KMS-11 (cell line): Measurements from ENCODE around the gene LETM1.
A peak's percentile ranks its signal among the peaks of the same experiment; 100 is the strongest.

Experiments used
- H2AFZ ChIP-seq: fragments of 200-600 bp; sonication (generic); 2 replicates; pipeline ENCODE4 v1.6.1; 2016; ENCODE audit warnings: antibody characterized with exemption, mixed run types, low read depth
- H3K27ac ChIP-seq: fragments of 200-600 bp; sonication (generic); 2 replicates; pipeline ENCODE4 v1.6.1; 2016; ENCODE audit warnings: mild to moderate bottlenecking, mixed run types
- H3K27me3 ChIP-seq: fragments of 200-600 bp; sonication (generic); 2 replicates; pipeline ENCODE4 v1.6.1; 2017; ENCODE audit warnings: mild to moderate bottlenecking, low read depth, mixed run types, moderate library complexity; ENCODE audit not compliant: insufficient read depth
- H3K36me3 ChIP-seq: fragments of 200-600 bp; sonication (generic); 2 replicates; pipeline ENCODE4 v1.6.1; 2017; ENCODE audit warnings: mild to moderate bottlenecking, mixed run types; ENCODE audit not compliant: insufficient read depth
- H3K4me1 ChIP-seq: fragments of 200-600 bp; sonication (generic); 2 replicates; pipeline ENCODE4 v1.6.1; 2016; ENCODE audit warnings: mild to moderate bottlenecking, low read depth, mixed run types; ENCODE audit not compliant: poor library complexity, severe bottlenecking
- H3K4me2 ChIP-seq: fragments of 200-600 bp; sonication (generic); 2 replicates; pipeline ENCODE4 v1.7.0; 2016; ENCODE audit warnings: mild to moderate bottlenecking, mixed run types
- H3K4me3 ChIP-seq: fragments of 200-600 bp; sonication (generic); IDR thresholded peaks from 2 replicates; pipeline ENCODE4 v1.6.1; 2017; ENCODE audit warnings: low read depth, low read length, mixed read lengths; ENCODE audit not compliant: insufficient read depth
- H3K79me2 ChIP-seq: fragments of 200-600 bp; sonication (generic); 2 replicates; pipeline ENCODE4 v1.6.1; 2016; ENCODE audit warnings: low read depth, mixed run types; ENCODE audit not compliant: insufficient read depth
- H3K9ac ChIP-seq: fragments of 200-600 bp; sonication (generic); 2 replicates; pipeline ENCODE4 v1.6.1; 2016; ENCODE audit warnings: mild to moderate bottlenecking, mixed run types
- H4K20me1 ChIP-seq: fragments of 200-600 bp; sonication (generic); 2 replicates; pipeline ENCODE4 v1.6.1; 2016; ENCODE audit warnings: mild to moderate bottlenecking, mixed run types; ENCODE audit not compliant: insufficient read depth
- TF ChIP-seq, protein P1 (sequence below): fragments of 200-600 bp; sonication (generic); conservative IDR thresholded peaks from 2 replicates; pipeline ENCODE4 v1.6.1; 2017; ENCODE audit warnings: low read depth, mild to moderate bottlenecking, antibody characterized with exemption, low read length, moderate library complexity, mixed read lengths

The LETM1 gene

DNA sequence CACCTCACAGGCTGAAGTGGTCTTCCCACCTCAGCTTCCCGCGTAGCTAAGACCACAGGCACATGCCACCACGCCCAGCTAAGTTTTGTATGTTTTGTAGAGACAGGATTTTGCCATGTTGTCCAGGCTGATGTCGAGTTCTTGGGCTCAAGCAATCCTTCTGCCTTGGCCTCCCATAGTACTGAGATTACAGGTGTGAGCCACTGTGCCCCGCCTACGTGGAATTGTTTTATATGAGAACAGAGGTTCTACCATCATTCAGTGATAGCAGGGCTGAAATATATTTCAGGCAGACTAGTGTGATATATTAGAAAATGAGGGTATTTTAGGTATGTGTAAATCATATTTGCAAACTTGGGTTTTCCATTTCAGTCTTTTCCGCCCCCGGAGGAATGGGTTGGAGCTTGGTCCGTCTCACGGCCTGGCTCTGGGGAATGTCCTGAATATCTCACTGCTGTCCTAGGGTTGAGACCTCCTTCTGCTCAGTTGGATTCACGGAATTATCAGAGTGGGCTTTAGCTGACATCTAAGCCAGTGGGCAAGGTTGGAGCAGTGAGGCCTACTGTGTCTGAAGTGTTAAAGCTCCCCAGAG lies 35.1 kb upstream of the LETM1 start:
- Histone ChIP-seq H3K4me3 (no peak overlapping the region), H3K27ac (no peak overlapping the region), H3K79me2 (peaks cover 100% of the 10 kb centered on the region), H3K27me3 (no peaks in the 10 kb centered on the region), H4K20me1 (peaks cover 58% of the 10 kb centered on the region), H2AFZ (no peak overlapping the region), H3K4me2 (no peak overlapping the region), H3K36me3 (no peaks in the 10 kb centered on the region), H3K4me1 (peaks cover 80% of the 10 kb centered on the region), H3K9ac (no peak overlapping the region)
- TF ChIP-seq, protein P1, sequence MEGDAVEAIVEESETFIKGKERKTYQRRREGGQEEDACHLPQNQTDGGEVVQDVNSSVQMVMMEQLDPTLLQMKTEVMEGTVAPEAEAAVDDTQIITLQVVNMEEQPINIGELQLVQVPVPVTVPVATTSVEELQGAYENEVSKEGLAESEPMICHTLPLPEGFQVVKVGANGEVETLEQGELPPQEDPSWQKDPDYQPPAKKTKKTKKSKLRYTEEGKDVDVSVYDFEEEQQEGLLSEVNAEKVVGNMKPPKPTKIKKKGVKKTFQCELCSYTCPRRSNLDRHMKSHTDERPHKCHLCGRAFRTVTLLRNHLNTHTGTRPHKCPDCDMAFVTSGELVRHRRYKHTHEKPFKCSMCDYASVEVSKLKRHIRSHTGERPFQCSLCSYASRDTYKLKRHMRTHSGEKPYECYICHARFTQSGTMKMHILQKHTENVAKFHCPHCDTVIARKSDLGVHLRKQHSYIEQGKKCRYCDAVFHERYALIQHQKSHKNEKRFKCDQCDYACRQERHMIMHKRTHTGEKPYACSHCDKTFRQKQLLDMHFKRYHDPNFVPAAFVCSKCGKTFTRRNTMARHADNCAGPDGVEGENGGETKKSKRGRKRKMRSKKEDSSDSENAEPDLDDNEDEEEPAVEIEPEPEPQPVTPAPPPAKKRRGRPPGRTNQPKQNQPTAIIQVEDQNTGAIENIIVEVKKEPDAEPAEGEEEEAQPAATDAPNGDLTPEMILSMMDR, result no peak

DNA sequence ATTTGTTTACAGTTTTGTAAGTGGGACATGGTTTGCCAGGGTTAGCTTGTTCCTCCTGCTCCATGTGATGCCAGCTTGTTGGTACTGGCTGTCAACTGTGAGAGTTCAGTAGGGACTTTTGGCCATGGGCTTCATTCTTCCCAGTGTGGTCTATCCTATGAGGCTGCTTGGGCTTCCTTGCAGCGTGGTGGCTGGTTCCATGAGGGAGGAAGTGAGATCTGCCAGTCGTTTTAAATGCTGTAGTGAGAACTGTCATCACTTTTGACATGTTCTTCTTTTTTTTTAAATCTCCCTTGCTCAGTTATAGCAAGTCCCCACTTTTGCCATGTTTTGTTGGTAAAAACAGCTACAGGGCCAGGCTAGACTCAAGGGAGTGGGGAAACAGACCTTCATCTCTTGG lies 31.1 kb upstream of the LETM1 start:
- Histone ChIP-seq H3K27me3 (no peaks in the 10 kb centered on the region), H3K36me3 (no peaks in the 10 kb centered on the region), H3K9ac (no peak overlapping the region), H3K4me2 (no peak overlapping the region), H3K79me2 (peaks cover 100% of the 10 kb centered on the region), H2AFZ (no peak overlapping the region), H3K4me1 (peaks cover 71% of the 10 kb centered on the region), H4K20me1 (peaks cover 44% of the 10 kb centered on the region), H3K4me3 (no peak overlapping the region), H3K27ac (no peak overlapping the region)
- TF ChIP-seq, protein P1, result no peak

DNA sequence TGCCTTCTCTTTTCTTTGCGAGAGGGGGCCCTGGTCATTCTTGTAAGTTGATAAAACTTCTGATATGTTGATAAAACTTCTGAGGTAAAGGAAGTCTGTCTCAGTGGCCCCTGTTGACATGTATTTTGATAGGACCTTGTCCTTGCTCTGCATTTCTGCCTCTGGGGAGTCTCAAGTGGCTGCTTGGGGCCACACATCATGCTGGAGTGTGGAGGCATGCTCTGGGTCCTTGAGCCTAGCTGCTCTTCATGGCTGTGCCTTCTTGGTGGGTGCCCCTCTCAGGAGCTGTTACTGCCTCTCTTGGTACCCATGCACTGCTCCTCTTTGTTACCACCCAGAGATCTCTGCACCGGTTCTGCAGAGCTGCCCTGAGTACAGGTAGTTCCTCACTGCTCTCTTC lies 29.5 kb upstream of the LETM1 start:
- Histone ChIP-seq H3K4me3 (no peak overlapping the region), H3K4me2 (no peak overlapping the region), H3K36me3 (no peaks in the 10 kb centered on the region), H3K27ac (peak overlapping the region; percentile 15; the same call in 1 of the 2 replicates), H3K4me1 (peaks cover 64% of the 10 kb centered on the region), H3K9ac (no peak overlapping the region), H4K20me1 (peaks cover 50% of the 10 kb centered on the region), H3K79me2 (peaks cover 100% of the 10 kb centered on the region), H3K27me3 (no peaks in the 10 kb centered on the region), H2AFZ (no peak overlapping the region)
- TF ChIP-seq, protein P1, result no peak

DNA sequence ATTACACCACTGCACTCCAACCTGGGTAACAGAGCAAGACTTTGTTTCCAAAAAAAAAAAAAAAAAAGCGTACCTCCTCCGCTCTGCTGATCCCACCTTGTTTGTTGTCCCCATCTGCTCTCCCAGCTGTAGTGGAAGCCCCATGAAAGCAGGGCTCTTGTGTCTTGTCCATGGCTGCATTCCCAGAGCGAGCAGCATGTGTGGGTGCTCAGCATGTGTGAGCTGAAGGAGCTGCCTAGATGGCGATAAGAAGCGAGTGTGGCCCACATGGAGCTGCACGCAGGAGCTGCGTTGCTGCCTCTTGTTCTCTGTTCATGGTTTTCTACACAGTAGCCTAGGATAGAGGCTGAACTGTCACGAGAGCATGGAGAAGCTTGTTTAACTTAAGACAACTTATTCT lies 27.6 kb upstream of the LETM1 start:
- Histone ChIP-seq H3K79me2 (peaks cover 99% of the 10 kb centered on the region), H4K20me1 (peaks cover 48% of the 10 kb centered on the region)
- TF ChIP-seq, protein P1, result no peak

More for the DNA sequence above, 27.6 kb upstream of the LETM1 start:
- Histone ChIP-seq H3K9ac (no peak overlapping the region), H3K36me3 (no peaks in the 10 kb centered on the region), H3K4me3 (no peak overlapping the region), H3K4me2 (no peak overlapping the region), H2AFZ (no peak overlapping the region), H3K4me1 (peaks cover 59% of the 10 kb centered on the region), H3K27ac (no peak overlapping the region), H3K27me3 (no peaks in the 10 kb centered on the region)
